Type B pancreatic cell (in vitro differentiated cells): ENCODE measurements around the gene ASPDH. TPM values are rescaled to one million over a fixed set of nuclear protein-coding genes. Genes with fewer than 3 reads are reported as not detected.

Source experiments
- DNase-seq: peaks from one replicate; pipeline ENCODE4 v3.0.0; 2021; ENCODE audit warnings: mixed read lengths; ENCODE audit not compliant: unreplicated experiment; ENCODE audit errors: extremely low spot score
- H3K27ac Mint-ChIP-seq: 2 replicates; pipeline ENCODE4 v1.8.0; 2021; ENCODE audit warnings: mild to moderate bottlenecking, mixed read lengths
- H3K27me3 Mint-ChIP-seq: 2 replicates; pipeline ENCODE4 v1.8.0; 2021; ENCODE audit warnings: mixed read lengths
- H3K36me3 Mint-ChIP-seq: 2 replicates; pipeline ENCODE4 v1.8.0; 2021; ENCODE audit warnings: mixed read lengths
- H3K4me1 Mint-ChIP-seq: one replicate; pipeline ENCODE4 v1.8.0; 2021; ENCODE audit warnings: mixed read lengths; ENCODE audit not compliant: unreplicated experiment
- H3K4me3 Mint-ChIP-seq: 2 replicates; pipeline ENCODE4 v1.8.0; 2021; ENCODE audit warnings: mild to moderate bottlenecking, mixed read lengths
- H3K9me3 Mint-ChIP-seq: 2 replicates; pipeline ENCODE4 v1.8.0; 2021; ENCODE audit warnings: mixed read lengths
- CTCF ChIP-seq: fragments of 200-600 bp; sonication (generic); conservative IDR thresholded peaks from 2 replicates; pipeline ENCODE4 v1.5.0; 2021; ENCODE audit warnings: antibody characterized with exemption, mild to moderate bottlenecking
- total RNA-seq: library from RNA; stranded (reverse); gene quantifications from 2 replicates; pipeline ENCODE4 v1.2.1, GENCODE V29; 2021; ENCODE audit warnings: low replicate concordance

The ASPDH gene
- total RNA-seq, 1 donor from 2014 or later, result not detected

GRCh38 chr19:50520822-50521465 is 7.2 kb upstream of the ASPDH start:
- no peak for DNase-seq
- Mint-ChIP-seq H3K4me1 (no peaks in the 10 kb centered on the region), H3K36me3 (no peaks in the 10 kb centered on the region), H3K27ac (no peak overlapping the region), H3K4me3 (no peak overlapping the region), H3K27me3 (no peaks in the 10 kb centered on the region), H3K9me3 (no peaks in the 10 kb centered on the region)
- TF ChIP-seq CTCF, result no peak

DNA sequence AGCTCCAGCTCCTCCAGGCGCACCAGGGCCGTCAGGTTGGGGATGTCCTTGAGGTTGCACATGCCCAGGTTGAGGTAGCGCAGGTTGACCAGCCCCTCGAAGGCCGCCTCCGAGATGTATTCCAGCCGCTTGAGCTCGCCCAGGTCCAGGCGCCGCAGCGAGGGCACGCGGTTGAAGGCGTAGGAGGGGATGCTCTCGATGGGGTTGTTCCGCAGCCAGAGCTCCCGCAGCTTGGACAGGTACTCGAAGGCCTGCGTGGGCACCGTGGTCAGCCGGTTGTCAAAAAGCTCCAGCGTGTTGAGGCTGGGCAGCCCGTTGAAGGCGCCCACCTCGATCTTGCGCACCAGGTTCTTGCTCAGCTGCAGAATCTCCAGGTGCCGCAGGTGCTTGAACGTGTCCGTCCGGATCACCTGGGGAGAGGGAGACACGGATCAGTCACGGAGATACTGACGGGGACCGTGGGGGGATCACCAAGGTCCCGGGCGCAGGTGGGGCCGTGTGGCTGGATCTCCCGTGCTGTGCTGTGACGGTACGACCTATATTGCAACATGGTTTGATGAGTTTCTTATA is 5.4 kb upstream of the ASPDH start:
- Mint-ChIP-seq H3K27ac (no peak overlapping the region), H3K4me1 (no peaks in the 10 kb centered on the region), H3K4me3 (no peak overlapping the region), H3K27me3 (no peaks in the 10 kb centered on the region), H3K9me3 (no peaks in the 10 kb centered on the region), H3K36me3 (no peaks in the 10 kb centered on the region)
- no peak for DNase-seq
- no peak for TF ChIP-seq CTCF

- Mint-ChIP-seq H3K27me3 (no peaks in the 10 kb centered on the region), H3K9me3 (no peaks in the 10 kb centered on the region), H3K4me3 (no peak overlapping the region), H3K36me3 (no peaks in the 10 kb centered on the region), H3K4me1 (no peaks in the 10 kb centered on the region), H3K27ac (no peak overlapping the region)
- DNase-seq, result no peak
- TF ChIP-seq CTCF, result peak; percentile 44
Measured at GRCh38 chr19:50518091-50519005, 4.6 kb upstream of the ASPDH start.

DNA sequence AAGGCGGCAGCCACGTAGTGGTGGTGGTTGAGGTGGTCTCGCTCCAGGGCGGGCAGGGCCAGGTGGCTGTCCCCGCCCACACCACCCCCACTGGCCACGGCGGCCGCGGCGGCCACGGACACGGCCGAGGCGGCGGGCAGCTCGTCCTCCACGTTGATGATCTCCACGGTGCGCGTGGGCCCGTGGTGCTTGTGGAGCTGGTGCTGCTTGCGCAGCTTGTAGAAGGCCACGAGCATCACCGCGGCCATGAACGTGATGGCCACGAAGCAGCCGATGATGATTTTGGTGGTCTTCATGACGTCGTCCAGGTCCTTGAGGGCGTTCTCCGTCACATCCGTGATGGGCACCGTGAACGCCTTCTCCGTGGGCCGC is 4.0 kb upstream of the ASPDH start:
- DNase-seq, result no peak
- Mint-ChIP-seq H3K27ac (no peak overlapping the region), H3K9me3 (no peaks in the 10 kb centered on the region), H3K36me3 (no peaks in the 10 kb centered on the region), H3K4me1 (no peaks in the 10 kb centered on the region), H3K4me3 (no peak overlapping the region), H3K27me3 (no peaks in the 10 kb centered on the region)
- TF ChIP-seq CTCF, result no peak

GRCh38 chr19:50516964-50517703 is 3.4 kb upstream of the ASPDH start:
- H3K36me3 Mint-ChIP-seq, result no peaks in the 10 kb centered on the region
- H3K27ac Mint-ChIP-seq, result no peak overlapping the region
- no peak for DNase-seq
- no peaks in the 10 kb centered on the region for H3K9me3 Mint-ChIP-seq
- TF ChIP-seq CTCF, result no peak
- H3K4me3 Mint-ChIP-seq, result no peak overlapping the region
- no peaks in the 10 kb centered on the region for H3K4me1 Mint-ChIP-seq
- H3K27me3 Mint-ChIP-seq, result no peaks in the 10 kb centered on the region
